ENCODE measurements around the gene NTRK2.

NTRK2 gene

GRCh38 chr9:84978661-84979060 lies 309.1 kb downstream of the NTRK2 start:
- no peak for DNase-seq
- in situ Hi-C loops (cut with MboI; ENCODE audit: low pct_unique_long_range_greater_than_20kb, low sequenced_read_pairs) = no loop called here

GRCh38 chr9:84983749-84984148 lies 314.2 kb downstream of the NTRK2 start:
- no peak for DNase-seq
- in situ Hi-C loops (cut with MboI; ENCODE audit: low pct_unique_long_range_greater_than_20kb, low sequenced_read_pairs) = no loop called here

- no peak for DNase-seq
- in situ Hi-C loops (cut with MboI; ENCODE audit: low pct_unique_long_range_greater_than_20kb, low sequenced_read_pairs) = no loop called here
Observed at GRCh38 chr9:84988621-84989020, 319.1 kb downstream of the NTRK2 start.

- in situ Hi-C loops (cut with MboI; ENCODE audit: low pct_unique_long_range_greater_than_20kb, low sequenced_read_pairs) = no loop called here
- DNase-seq = no peak
Observed at GRCh38 chr9:84990416-84990815, 320.9 kb downstream of the NTRK2 start.

- DNase-seq = no peak
- in situ Hi-C loops (cut with MboI; ENCODE audit: low pct_unique_long_range_greater_than_20kb, low sequenced_read_pairs) = no loop called here
Observed at GRCh38 chr9:84990850-84991513, 321.5 kb downstream of the NTRK2 start.

- in situ Hi-C loops (cut with MboI; ENCODE audit: low pct_unique_long_range_greater_than_20kb, low sequenced_read_pairs) = no loop called here
Observed at GRCh38 chr9:84991514-84991870, 322.0 kb downstream of the NTRK2 start.

GRCh38 chr9:84992381-84992780 lies 322.9 kb downstream of the NTRK2 start:
- in situ Hi-C loops (cut with MboI; ENCODE audit: low pct_unique_long_range_greater_than_20kb, low sequenced_read_pairs) = no loop called here
- DNase-seq = no peak

More at GRCh38 chr9:84991514-84991870, 322.0 kb downstream of the NTRK2 start:
- no peak for DNase-seq

- in situ Hi-C loops (cut with MboI; ENCODE audit: low pct_unique_long_range_greater_than_20kb, low sequenced_read_pairs) = no loop called here
- DNase-seq = no peak
Observed at GRCh38 chr9:84993105-84993504, 323.6 kb downstream of the NTRK2 start.

- DNase-seq = no peak
- in situ Hi-C loops (cut with MboI; ENCODE audit: low pct_unique_long_range_greater_than_20kb, low sequenced_read_pairs) = no loop called here
Observed at GRCh38 chr9:84996029-84996428, 326.5 kb downstream of the NTRK2 start.

- DNase-seq = no peak
- in situ Hi-C loops (cut with MboI; ENCODE audit: low pct_unique_long_range_greater_than_20kb, low sequenced_read_pairs) = no loop called here
Observed at GRCh38 chr9:84996716-84997115, 327.2 kb downstream of the NTRK2 start.

- in situ Hi-C loops (cut with MboI; ENCODE audit: low pct_unique_long_range_greater_than_20kb, low sequenced_read_pairs) = no loop called here
- DNase-seq = no peak
Observed at GRCh38 chr9:84997472-84997871, 327.9 kb downstream of the NTRK2 start.

GRCh38 chr9:84998639-84999038 lies 329.1 kb downstream of the NTRK2 start:
- DNase-seq = no peak
- in situ Hi-C loops (cut with MboI; ENCODE audit: low pct_unique_long_range_greater_than_20kb, low sequenced_read_pairs) = no loop called here

- in situ Hi-C loops (cut with MboI; ENCODE audit: low pct_unique_long_range_greater_than_20kb, low sequenced_read_pairs) = no loop called here
- no peak for DNase-seq
Observed at GRCh38 chr9:84999788-85000187, 330.3 kb downstream of the NTRK2 start.

GRCh38 chr9:85001925-85002324 lies 332.4 kb downstream of the NTRK2 start:
- DNase-seq = no peak
- in situ Hi-C loops (cut with MboI; ENCODE audit: low pct_unique_long_range_greater_than_20kb, low sequenced_read_pairs) = no loop called here

- DNase-seq = no peak
- in situ Hi-C loops (cut with MboI; ENCODE audit: low pct_unique_long_range_greater_than_20kb, low sequenced_read_pairs) = no loop called here
Observed at GRCh38 chr9:85004818-85005413, 335.4 kb downstream of the NTRK2 start.

- in situ Hi-C loops (cut with MboI; ENCODE audit: low pct_unique_long_range_greater_than_20kb, low sequenced_read_pairs) = no loop called here
- no peak for DNase-seq
Observed at GRCh38 chr9:85007748-85008147, 338.2 kb downstream of the NTRK2 start.

GRCh38 chr9:85008215-85008614 lies 338.7 kb downstream of the NTRK2 start:
- in situ Hi-C loops (cut with MboI; ENCODE audit: low pct_unique_long_range_greater_than_20kb, low sequenced_read_pairs) = no loop called here
- no peak for DNase-seq

- DNase-seq = no peak
- in situ Hi-C loops (cut with MboI; ENCODE audit: low pct_unique_long_range_greater_than_20kb, low sequenced_read_pairs) = no loop called here
Observed at GRCh38 chr9:85009251-85009650, 339.7 kb downstream of the NTRK2 start.

GRCh38 chr9:85013703-85014102 lies 344.2 kb downstream of the NTRK2 start:
- in situ Hi-C loops (cut with MboI; ENCODE audit: low pct_unique_long_range_greater_than_20kb, low sequenced_read_pairs) = no loop called here
- DNase-seq = no peak

- no peak for DNase-seq
- in situ Hi-C loops (cut with MboI; ENCODE audit: low pct_unique_long_range_greater_than_20kb, low sequenced_read_pairs) = no loop called here
Observed at GRCh38 chr9:85014292-85014691, 344.8 kb downstream of the NTRK2 start.

- no peak for DNase-seq
- in situ Hi-C loops (cut with MboI; ENCODE audit: low pct_unique_long_range_greater_than_20kb, low sequenced_read_pairs) = no loop called here
Observed at GRCh38 chr9:85016384-85017006, 347.0 kb downstream of the NTRK2 start.

Data from KBM-7 (cell line).